GM12878 (cell line): ENCODE measurements around the gene NTRK1. TPM values are rescaled to one million over a fixed set of nuclear protein-coding genes. Genes with fewer than 3 reads are reported as not detected.

Source experiments
- ATAC-seq: fragments of 200-7000 bp; cut with Tn5 transposase; 3 replicates; pipeline ENCODE4 v1.9.1; 2020; ENCODE audit warnings: mild to moderate bottlenecking, moderate library complexity
- Bru-seq: library from RNA; stranded (reverse); fragments of 400-500 nt; gene quantifications from one replicate; lab custom pipeline; 2021; lab: Mats Ljungman, UMichigan
- BruChase-seq, 2 experiments: library from RNA; stranded (reverse); fragments of 400-500 nt; gene quantifications; one replicate each; lab custom pipeline; 2021; lab: Mats Ljungman, UMichigan
- BruUV-seq: library from RNA; stranded (reverse); fragments of 400-500 nt; replicated peaks from 2 replicates; lab custom pipeline; 2021; lab: Mats Ljungman, UMichigan
- CTCF ChIA-PET: fragments of 300-600 bp; sonication (Branson Sonifier 250); formaldehyde crosslinking; extraction: SDS; loops from one replicate; lab custom pipeline; 2021; ENCODE audit warnings: inconsistent platforms; lab: Yijun Ruan, JAX
- POLR2A ChIA-PET: fragments of 350-600 bp; formaldehyde crosslinking; extraction: SDS; loops from one replicate; lab custom pipeline; 2021; ENCODE audit warnings: inconsistent platforms; lab: Charles Lee
- RAD21 ChIA-PET: fragments of 300-600 bp; sonication (Branson Sonifier 250); formaldehyde crosslinking; loops from one replicate; lab custom pipeline; 2023; ENCODE audit warnings: antibody characterized with exemption; ENCODE audit not compliant: unreplicated experiment; lab: Charles Lee
- SMC1A ChIA-PET: fragments of 300-600 bp; sonication (Branson Sonifier 250); formaldehyde crosslinking; loops from one replicate; lab custom pipeline; 2023; ENCODE audit not compliant: unreplicated experiment, uncharacterized antibody; lab: Charles Lee
- DNase-seq: peaks from one replicate; pipeline ENCODE4 v3.0.0-alpha.2; 2011; ENCODE audit warnings: low read depth, low spot score
- FAIRE-seq: peaks from 3 replicates; lab custom pipeline; 2011; peaks lifted over from hg19 to GRCh38; lab: Jason Lieb, UNC
- H2AFZ ChIP-seq: 2 replicates; pipeline ENCODE4 v1.6.0; 2011; ENCODE audit warnings: low read depth, low read length, control low read depth; ENCODE audit not compliant: control insufficient read depth
- H3K27ac ChIP-seq: 2 replicates; pipeline ENCODE4 v1.5.1; 2011; ENCODE audit warnings: control low read depth; ENCODE audit not compliant: control insufficient read depth, insufficient read depth
- H3K27me3 ChIP-seq, 2 experiments: replicated peaks in 1 of 2; 2 replicates each; pipeline versions ENCODE4 v1.6.0 to v1.6.1; 2011; ENCODE audit warnings: low read length in 1 of 2; ENCODE audit not compliant: control insufficient read depth in 2 of 2, insufficient read depth in 2 of 2
- H3K36me3 ChIP-seq, 2 experiments: 2 replicates each; pipeline ENCODE4 v1.5.1; 2011; ENCODE audit warnings: low read length in 1 of 2; ENCODE audit not compliant: control insufficient read depth in 2 of 2, insufficient read depth in 2 of 2
- H3K4me1 ChIP-seq: 2 replicates; pipeline ENCODE4 v1.6.1; 2011; ENCODE audit warnings: mild to moderate bottlenecking, low read length, moderate library complexity, mixed read lengths; ENCODE audit not compliant: control insufficient read depth, insufficient read depth
- H3K4me2 ChIP-seq: 2 replicates; pipeline ENCODE4 v1.6.0; 2011; ENCODE audit warnings: control low read depth; ENCODE audit not compliant: control insufficient read depth, insufficient read depth
- H3K4me3 ChIP-seq: fragments of 200-600 bp; sonication (generic); 2 replicates; pipeline ENCODE4 v1.5.1; 2016
- H3K79me2 ChIP-seq: 2 replicates; pipeline ENCODE4 v1.6.0; 2011; ENCODE audit warnings: low read length; ENCODE audit not compliant: control insufficient read depth, insufficient read depth
- H3K9ac ChIP-seq: 2 replicates; pipeline ENCODE4 v1.8.0; 2011; ENCODE audit warnings: low read length, control low read depth, mixed read lengths; ENCODE audit not compliant: control insufficient read depth, insufficient read depth
- H3K9me3 ChIP-seq: replicated peaks from 3 replicates; pipeline ENCODE4 v1.5.1; 2011; ENCODE audit warnings: mild to moderate bottlenecking, low read length; ENCODE audit not compliant: control insufficient read depth, insufficient read depth
- H4K20me1 ChIP-seq: 2 replicates; pipeline ENCODE4 v1.6.0; 2011; ENCODE audit not compliant: control insufficient read depth, insufficient read depth
- BHLHE40 ChIP-seq, 2 experiments: fragments of 450-650 bp in 1 of 2; IDR thresholded peaks; 2 replicates each; pipeline ENCODE4 v1.6.1; 2011 to 2017; ENCODE audit warnings: low read depth in 2 of 2, borderline replicate concordance in 1 of 2, improper control_type of control experiment in 1 of 2, low read length in 1 of 2, mild to moderate bottlenecking in 1 of 2
- CBX5 ChIP-seq: sonication (generic); IDR thresholded peaks from 2 replicates; pipeline ENCODE4 v1.6.1; 2016; ENCODE audit warnings: low read depth, moderate library complexity, mild to moderate bottlenecking, inconsistent platforms
- DPF2 ChIP-seq: fragments of 450-650 bp; IDR thresholded peaks from 2 replicates; pipeline ENCODE4 v1.6.1; 2017; ENCODE audit warnings: mild to moderate bottlenecking
- FOXM1 ChIP-seq: IDR thresholded peaks from 2 replicates; pipeline ENCODE4 v1.6.1; 2012; ENCODE audit warnings: low read depth, mild to moderate bottlenecking, inconsistent platforms, low read length, moderate library complexity
- NFYB ChIP-seq: IDR thresholded peaks from 2 replicates; pipeline ENCODE4 v1.6.1; 2011; ENCODE audit warnings: low read depth, mild to moderate bottlenecking, low read length, improper control_type of control experiment, moderate library complexity; ENCODE audit not compliant: insufficient read depth
- NR2C2 ChIP-seq: IDR thresholded peaks from 2 replicates; pipeline ENCODE4 v1.6.1; 2011; ENCODE audit warnings: borderline replicate concordance, low read depth; ENCODE audit not compliant: control insufficient read depth, insufficient read length
- TAF1 ChIP-seq: IDR thresholded peaks from 2 replicates; pipeline ENCODE4 v1.6.1; 2011; ENCODE audit warnings: mild to moderate bottlenecking, low read depth, low read length, borderline replicate concordance
- TCF12 ChIP-seq: IDR thresholded peaks from 2 replicates; pipeline ENCODE4 v1.6.1; 2011; ENCODE audit warnings: low read depth, mild to moderate bottlenecking, low read length
- TCF3 ChIP-seq: IDR thresholded peaks from 2 replicates; pipeline ENCODE4 v1.6.1; 2012; ENCODE audit warnings: low read depth, mild to moderate bottlenecking, low read length, borderline replicate concordance; ENCODE audit not compliant: insufficient read depth
- WGBS: methylation state at CpG from one replicate; pipeline ENCODE4 v1.1.6; 2016; ENCODE audit warnings: low lambda C conversion rate; ENCODE audit not compliant: insufficient replicate concordance, insufficient coverage; ENCODE audit errors: missing lambda C conversion rate; 5-methylcytosine and 5-hydroxymethylcytosine counted together
- in situ Hi-C: fragments of 300-500 bp; cut with MboI; formaldehyde crosslinking; loops from 9 replicates; pipeline ENCODE4 v1.14.3; 2018; ENCODE audit warnings: mixed read lengths
- intact Hi-C: fragments of 100-400 bp; cut with micrococcal nuclease; formaldehyde crosslinking; loops from one replicate; pipeline ENCODE4 v1.14.2; 2022; ENCODE audit not compliant: unreplicated experiment
- long read RNA-seq, 2 experiments: library from polyadenylated mRNA; unstranded; transcript quantifications; one replicate each; pipeline ENCODE4 v2.0.0, GENCODE V29; 2019 to 2020
- polyA minus RNA-seq, 3 experiments: library from RNA; depleted of rRNA, polyadenylated mRNA; stranded (reverse); fragments of >200 nt; gene quantifications; 2 replicates each; pipeline ENCODE4 v1.2.3, GENCODE V29; 2011
- polyA plus RNA-seq, 11 experiments: library from polyadenylated mRNA; depleted of rRNA in 4 of 11; unstranded in 6 of 11; stranded (reverse) in 5 of 11; fragments of >200 nt; fragmentation: Nextera tagmentation in 4 of 11; fragmentation: Illumina TruSeq in 1 of 11; extraction: Ambion mirVana in 4 of 11; extraction: Trizol in 1 of 11; gene quantifications; 1 replicate in 1 of 11; 2 replicates in 10 of 11; pipeline versions ENCODE4 v1.2.1 to v1.2.3, GENCODE V29; 2011 to 2016; ENCODE audit warnings: inconsistent platforms in 2 of 11, missing spikeins in 2 of 11, low read depth in 1 of 11
- total RNA-seq, 4 experiments: library from RNA; depleted of rRNA in 3 of 4; stranded (reverse); fragments of >200 nt in 3 of 4; fragmentation: Illumina TruSeq in 1 of 4; extraction: Trizol in 1 of 4; gene quantifications; 2 replicates each; pipeline versions ENCODE4 v1.2.1 to v1.2.3, GENCODE V29; 2013 to 2021
- TF ChIP-seq, protein P1 (sequence below): fragments of 450-650 bp; IDR thresholded peaks from 2 replicates; pipeline ENCODE4 v1.6.1; 2016; ENCODE audit warnings: mild to moderate bottlenecking, moderate library complexity, borderline replicate concordance
- TF ChIP-seq, protein P2 (sequence below): fragments of 450-650 bp; IDR thresholded peaks from 2 replicates; pipeline ENCODE4 v1.6.1; 2017; ENCODE audit warnings: low read depth, mild to moderate bottlenecking, moderate library complexity

Gene NTRK1
- total RNA-seq (2013; cell fraction: nucleolus; rRNA removed) = not detected in 2 replicates
- 0.16 and 0.56 TPM in 2 replicates for total RNA-seq (2014; rRNA removed)
- not detected in 2 replicates for total RNA-seq (2014; rRNA removed; fragmentation: Illumina TruSeq; extraction: Trizol)
- total RNA-seq (2021) = 0.19 TPM in 1 of 2 replicates, not detected in the other
- polyA plus RNA-seq (2011; ENCODE audit: low read depth) = not detected
- polyA plus RNA-seq (2011; rRNA removed) = 0.07 and 0.10 TPM in 2 replicates
- 0.19 and 0.20 TPM in 2 replicates for polyA plus RNA-seq (2011; cell fraction: cytosol; rRNA removed)
- 0.83 and 1.3 TPM in 2 replicates for polyA plus RNA-seq (2011; cell fraction: nucleus; rRNA removed)
- not detected in 2 replicates for polyA plus RNA-seq (2012)
- polyA plus RNA-seq (2014; fragmentation: Illumina TruSeq; extraction: Trizol) = not detected in 2 replicates
- not detected for polyA plus RNA-seq (2014; fragmentation: Nextera tagmentation; extraction: Ambion mirVana)
- 0.08 TPM in 1 of 2 replicates, not detected in the other for polyA plus RNA-seq (2014; rRNA removed)
- under 1 TPM in 1 of 2 experiments, not detected in 1; 0.40 TPM for polyA plus RNA-seq (2016; fragmentation: Nextera tagmentation; extraction: Ambion mirVana)
- polyA minus RNA-seq (2011; rRNA and poly(A)+ RNA removed) = 0.15 and 0.22 TPM in 2 replicates
- not detected in 2 replicates for polyA minus RNA-seq (2011; cell fraction: cytosol; rRNA and poly(A)+ RNA removed)
- 0.24 TPM in 1 of 2 replicates, not detected in the other for polyA minus RNA-seq (2011; cell fraction: nucleus; rRNA and poly(A)+ RNA removed)
- percentile 22 among the genes with signal in this experiment for Bru-seq, nascent RNA
- percentile 21 among the genes with signal in this experiment for BruChase-seq, experiment 1, labeled RNA remaining after a 6-hour chase
- percentile 25 among the genes with signal in this experiment for BruChase-seq, experiment 2, labeled RNA remaining after a 2-hour chase
- long read RNA-seq, experiment 1 = 0 reads
- long read RNA-seq, experiment 2 = 0 reads

DNA sequence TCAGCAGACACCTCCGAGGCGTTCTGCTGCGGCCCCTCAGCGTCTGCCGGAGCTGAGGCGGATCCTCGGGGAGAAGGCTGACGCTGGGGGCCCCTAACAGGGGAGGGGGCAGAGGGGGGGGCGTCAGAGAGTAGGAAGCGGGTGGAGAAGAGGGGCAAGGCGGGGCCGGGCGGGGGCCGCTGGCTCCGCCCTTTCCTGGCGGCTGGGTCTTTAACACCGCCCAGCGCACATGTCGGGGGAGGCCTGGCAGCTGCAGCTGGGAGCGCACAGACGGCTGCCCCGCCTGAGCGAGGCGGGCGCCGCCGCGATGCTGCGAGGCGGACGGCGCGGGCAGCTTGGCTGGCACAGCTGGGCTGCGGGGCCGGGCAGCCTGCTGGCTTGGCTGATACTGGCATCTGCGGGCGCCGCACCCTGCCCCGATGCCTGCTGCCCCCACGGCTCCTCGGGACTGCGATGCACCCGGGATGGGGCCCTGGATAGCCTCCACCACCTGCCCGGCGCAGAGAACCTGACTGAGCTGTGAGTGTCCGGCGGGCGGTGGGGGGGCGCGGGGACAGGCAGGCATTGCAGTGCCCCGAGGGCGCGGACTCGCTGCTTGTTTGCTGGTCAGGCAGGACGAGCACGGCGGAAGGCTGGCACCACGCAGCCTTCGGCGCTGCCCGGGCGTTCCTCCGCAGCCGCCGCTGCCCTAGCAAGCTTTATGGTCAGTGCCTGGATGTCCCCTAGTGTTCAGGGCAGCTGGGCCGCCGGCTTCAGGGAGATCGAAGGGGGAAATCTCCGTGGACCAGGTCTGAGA lies at the start of gene NTRK1:
Gene NTRK1 (plus strand): TSS at position 238 of the 796 bp plus-strand sequence. CDS start 70 bp downstream, at position 308.
- no TSS peak for BruUV-seq
- H3K9ac ChIP-seq = no peak within 1 kb of the TSS
- TF ChIP-seq, protein P1, sequence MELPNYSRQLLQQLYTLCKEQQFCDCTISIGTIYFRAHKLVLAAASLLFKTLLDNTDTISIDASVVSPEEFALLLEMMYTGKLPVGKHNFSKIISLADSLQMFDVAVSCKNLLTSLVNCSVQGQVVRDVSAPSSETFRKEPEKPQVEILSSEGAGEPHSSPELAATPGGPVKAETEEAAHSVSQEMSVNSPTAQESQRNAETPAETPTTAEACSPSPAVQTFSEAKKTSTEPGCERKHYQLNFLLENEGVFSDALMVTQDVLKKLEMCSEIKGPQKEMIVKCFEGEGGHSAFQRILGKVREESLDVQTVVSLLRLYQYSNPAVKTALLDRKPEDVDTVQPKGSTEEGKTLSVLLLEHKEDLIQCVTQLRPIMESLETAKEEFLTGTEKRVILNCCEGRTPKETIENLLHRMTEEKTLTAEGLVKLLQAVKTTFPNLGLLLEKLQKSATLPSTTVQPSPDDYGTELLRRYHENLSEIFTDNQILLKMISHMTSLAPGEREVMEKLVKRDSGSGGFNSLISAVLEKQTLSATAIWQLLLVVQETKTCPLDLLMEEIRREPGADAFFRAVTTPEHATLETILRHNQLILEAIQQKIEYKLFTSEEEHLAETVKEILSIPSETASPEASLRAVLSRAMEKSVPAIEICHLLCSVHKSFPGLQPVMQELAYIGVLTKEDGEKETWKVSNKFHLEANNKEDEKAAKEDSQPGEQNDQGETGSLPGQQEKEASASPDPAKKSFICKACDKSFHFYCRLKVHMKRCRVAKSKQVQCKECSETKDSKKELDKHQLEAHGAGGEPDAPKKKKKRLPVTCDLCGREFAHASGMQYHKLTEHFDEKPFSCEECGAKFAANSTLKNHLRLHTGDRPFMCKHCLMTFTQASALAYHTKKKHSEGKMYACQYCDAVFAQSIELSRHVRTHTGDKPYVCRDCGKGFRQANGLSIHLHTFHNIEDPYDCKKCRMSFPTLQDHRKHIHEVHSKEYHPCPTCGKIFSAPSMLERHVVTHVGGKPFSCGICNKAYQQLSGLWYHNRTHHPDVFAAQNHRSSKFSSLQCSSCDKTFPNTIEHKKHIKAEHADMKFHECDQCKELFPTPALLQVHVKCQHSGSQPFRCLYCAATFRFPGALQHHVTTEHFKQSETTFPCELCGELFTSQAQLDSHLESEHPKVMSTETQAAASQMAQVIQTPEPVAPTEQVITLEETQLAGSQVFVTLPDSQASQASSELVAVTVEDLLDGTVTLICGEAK = no peak
- no peak for TF ChIP-seq NFYB
- TF ChIP-seq BHLHE40 (IDR thresholded peaks at IDR 0.05; ENCODE audit: borderline replicate concordance in 1 of 2, low read depth in 2 of 2, low read length in 1 of 2) = peak; percentile 9 to 56; a peak in 3 of 4 replicates
- TF ChIP-seq TCF12 = 0 out of 2 replicates have a peak, but pooled peaks have one; percentile 33
- TF ChIP-seq TAF1 = no peak
- TF ChIP-seq CBX5 = no peak
- TF ChIP-seq, protein P2, sequence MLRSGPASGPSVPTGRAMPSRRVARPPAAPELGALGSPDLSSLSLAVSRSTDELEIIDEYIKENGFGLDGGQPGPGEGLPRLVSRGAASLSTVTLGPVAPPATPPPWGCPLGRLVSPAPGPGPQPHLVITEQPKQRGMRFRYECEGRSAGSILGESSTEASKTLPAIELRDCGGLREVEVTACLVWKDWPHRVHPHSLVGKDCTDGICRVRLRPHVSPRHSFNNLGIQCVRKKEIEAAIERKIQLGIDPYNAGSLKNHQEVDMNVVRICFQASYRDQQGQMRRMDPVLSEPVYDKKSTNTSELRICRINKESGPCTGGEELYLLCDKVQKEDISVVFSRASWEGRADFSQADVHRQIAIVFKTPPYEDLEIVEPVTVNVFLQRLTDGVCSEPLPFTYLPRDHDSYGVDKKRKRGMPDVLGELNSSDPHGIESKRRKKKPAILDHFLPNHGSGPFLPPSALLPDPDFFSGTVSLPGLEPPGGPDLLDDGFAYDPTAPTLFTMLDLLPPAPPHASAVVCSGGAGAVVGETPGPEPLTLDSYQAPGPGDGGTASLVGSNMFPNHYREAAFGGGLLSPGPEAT = no peak
- no peak for TF ChIP-seq NR2C2
- TF ChIP-seq TCF3 = peak; percentile 52; the same call in 1 of the 2 replicates
- TF ChIP-seq DPF2 = 0 out of 2 replicates have a peak, but pooled peaks have one; percentile 15
- no peak for TF ChIP-seq FOXM1

More for the DNA sequence above, at the start of gene NTRK1:
- ChIA-PET SMC1A (interaction anchor here (0.9 to 7.6 kb wide), 20 partner anchors 8 to 176 kb away, joined by 3 to 123 read pairs (median 6); partner anchors contain the start of genes ISG20L2, METTL25B and MRPL24), POLR2A (interaction anchor here (0.8 to 1.7 kb wide), 4 partner anchors 23 to 172 kb away, joined by 3 to 9 read pairs (median 6); no protein-coding TSS in a partner anchor), CTCF (interaction anchor here (0.7 to 9.4 kb wide), 44 partner anchors 9 to 296 kb away, joined by 3 to 248 read pairs (median 6); partner anchors contain the start of genes CRABP2, ISG20L2, METTL25B and MRPL24), RAD21 (interaction anchor here (0.6 to 7.0 kb wide), 18 partner anchors 17 to 247 kb away, joined by 3 to 115 read pairs (median 6); partner anchors contain the start of genes ISG20L2, METTL25B and MRPL24)
- Histone ChIP-seq H2AFZ (peak within 1 kb of the TSS; percentile 46), H3K27ac (no peak within 1 kb of the TSS), H3K36me3 (no peaks in the 10 kb centered on the region), H3K9me3 (no peaks in the 10 kb centered on the region), H3K4me1 (peaks cover 26% of the 10 kb centered on the region), H4K20me1 (no peaks in the 10 kb centered on the region), H3K79me2 (no peaks in the 10 kb centered on the region), H3K4me3 (peak within 1 kb of the TSS; percentile 53; the same call in 1 of the 2 replicates), H3K27me3 (peaks cover 8 to 22% of the 10 kb centered on the region in 2 experiments), H3K4me2 (peak within 1 kb of the TSS; percentile 85)
- DNase-seq (no peak), FAIRE-seq (no peak), ATAC-seq (peak; percentile 77)
- in situ Hi-C loops (loop anchor here (5.0 kb wide), 2 partner anchors 59 to 174 kb away; no protein-coding TSS in a partner anchor), intact Hi-C loops (loop anchor here (1.0 kb wide), 4 partner anchors 22 to 172 kb away; no protein-coding TSS in a partner anchor)
- 14% methylated on average over 60 of the region's 69 CpGs for WGBS
